OCI-LY1 (cell line): Measurements from ENCODE around the gene ELL.
A peak's percentile ranks its signal among the peaks of the same experiment; 100 is the strongest.

Experiments
- H2AFZ ChIP-seq: fragments of 200-600 bp; sonication (generic), shearing (Covaris generic); 2 replicates; pipeline ENCODE4 v1.6.0; 2014; ENCODE audit warnings: antibody characterized with exemption, mild to moderate bottlenecking, low read length
- H3F3A ChIP-seq: fragments of 200-600 bp; sonication (generic), shearing (Covaris generic); 2 replicates; pipeline ENCODE4 v1.6.0; 2014; ENCODE audit warnings: mild to moderate bottlenecking, antibody characterized with exemption, low read length, moderate library complexity; ENCODE audit not compliant: insufficient read depth
- H3K27ac ChIP-seq: fragments of 200-600 bp; sonication (generic); 2 replicates; pipeline ENCODE4 v1.5.1; 2014; ENCODE audit warnings: low read length, mixed run types, mild to moderate bottlenecking, low read depth; ENCODE audit not compliant: poor library complexity, severe bottlenecking
- H3K27me3 ChIP-seq: fragments of 200-600 bp; sonication (generic); 2 replicates; pipeline ENCODE4 v1.6.0; 2014; ENCODE audit warnings: antibody characterized with exemption, mild to moderate bottlenecking, low read length, moderate library complexity; ENCODE audit not compliant: insufficient read depth
- H3K36me3 ChIP-seq: fragments of 200-600 bp; sonication (generic); 2 replicates; pipeline ENCODE4 v1.6.1; 2014; ENCODE audit warnings: mild to moderate bottlenecking, antibody characterized with exemption, low read length, moderate library complexity, mixed read lengths; ENCODE audit not compliant: insufficient read depth
- H3K4me1 ChIP-seq: fragments of 200-600 bp; sonication (generic); 2 replicates; pipeline ENCODE4 v1.5.1; 2014; ENCODE audit warnings: mild to moderate bottlenecking, low read length, moderate library complexity; ENCODE audit not compliant: insufficient read depth, severe bottlenecking
- H3K4me2 ChIP-seq: fragments of 200-600 bp; sonication (generic), shearing (Covaris generic); 2 replicates; pipeline ENCODE4 v1.6.1; 2014; ENCODE audit warnings: low read length
- H3K4me3 ChIP-seq: fragments of 200-600 bp; sonication (generic); 2 replicates; pipeline ENCODE4 v1.5.1; 2014; ENCODE audit warnings: low read length, low read depth, mild to moderate bottlenecking, mixed read lengths; ENCODE audit not compliant: poor library complexity, severe bottlenecking
- H3K79me2 ChIP-seq: fragments of 200-600 bp; shearing (Covaris generic); 2 replicates; pipeline ENCODE4 v1.6.1; 2016; ENCODE audit warnings: mixed run types, low read length, mixed read lengths; ENCODE audit not compliant: insufficient read depth
- H3K9ac ChIP-seq: fragments of 200-600 bp; sonication (generic), shearing (Covaris generic); 2 replicates; pipeline ENCODE4 v1.6.1; 2014; ENCODE audit warnings: mild to moderate bottlenecking, low read length, mixed read lengths
- H3K9me2 ChIP-seq: fragments of 200-600 bp; sonication (generic), shearing (Covaris generic); 2 replicates; pipeline ENCODE4 v1.6.1; 2014; ENCODE audit warnings: low read depth, mild to moderate bottlenecking, low read length, mixed read lengths
- H3K9me3 ChIP-seq: fragments of 200-600 bp; shearing (Covaris generic); 2 replicates; pipeline ENCODE4 v1.6.1; 2014; ENCODE audit warnings: low read length, mixed read lengths
- H4K20me1 ChIP-seq: fragments of 200-600 bp; sonication (generic), shearing (Covaris generic); 2 replicates; pipeline ENCODE4 v1.6.0; 2016; ENCODE audit warnings: mild to moderate bottlenecking, low read length; ENCODE audit not compliant: insufficient read depth
- EZH2 ChIP-seq: fragments of 200-600 bp; sonication (generic), shearing (Covaris generic); IDR thresholded peaks from 2 replicates; pipeline ENCODE4 v1.8.0; 2017; ENCODE audit warnings: borderline replicate concordance, mixed run types, mild to moderate bottlenecking, antibody characterized with exemption, low read length, moderate library complexity, mixed read lengths
- TF ChIP-seq, protein P1 (sequence below): fragments of 200-600 bp; sonication (generic), shearing (Covaris generic); IDR thresholded peaks from 2 replicates; pipeline ENCODE4 v1.5.1; 2017; ENCODE audit warnings: mild to moderate bottlenecking, antibody characterized with exemption, low read length, moderate library complexity, mixed read lengths

The ELL gene

GRCh38 chr19:18430417-18431144, 91.3 kb downstream of the ELL start:
- no peak overlapping the region for H3K27ac ChIP-seq
- H3K9me3 ChIP-seq, result no peaks in the 10 kb centered on the region
- no peaks in the 10 kb centered on the region for H3F3A ChIP-seq
- H2AFZ ChIP-seq, result no peak overlapping the region
- no peak overlapping the region for H3K9ac ChIP-seq
- no peaks in the 10 kb centered on the region for H3K79me2 ChIP-seq
- no peaks in the 10 kb centered on the region for H3K9me2 ChIP-seq
- no peaks in the 10 kb centered on the region; the same call in 1 of the 2 replicates for H3K27me3 ChIP-seq
- TF ChIP-seq, protein P1, sequence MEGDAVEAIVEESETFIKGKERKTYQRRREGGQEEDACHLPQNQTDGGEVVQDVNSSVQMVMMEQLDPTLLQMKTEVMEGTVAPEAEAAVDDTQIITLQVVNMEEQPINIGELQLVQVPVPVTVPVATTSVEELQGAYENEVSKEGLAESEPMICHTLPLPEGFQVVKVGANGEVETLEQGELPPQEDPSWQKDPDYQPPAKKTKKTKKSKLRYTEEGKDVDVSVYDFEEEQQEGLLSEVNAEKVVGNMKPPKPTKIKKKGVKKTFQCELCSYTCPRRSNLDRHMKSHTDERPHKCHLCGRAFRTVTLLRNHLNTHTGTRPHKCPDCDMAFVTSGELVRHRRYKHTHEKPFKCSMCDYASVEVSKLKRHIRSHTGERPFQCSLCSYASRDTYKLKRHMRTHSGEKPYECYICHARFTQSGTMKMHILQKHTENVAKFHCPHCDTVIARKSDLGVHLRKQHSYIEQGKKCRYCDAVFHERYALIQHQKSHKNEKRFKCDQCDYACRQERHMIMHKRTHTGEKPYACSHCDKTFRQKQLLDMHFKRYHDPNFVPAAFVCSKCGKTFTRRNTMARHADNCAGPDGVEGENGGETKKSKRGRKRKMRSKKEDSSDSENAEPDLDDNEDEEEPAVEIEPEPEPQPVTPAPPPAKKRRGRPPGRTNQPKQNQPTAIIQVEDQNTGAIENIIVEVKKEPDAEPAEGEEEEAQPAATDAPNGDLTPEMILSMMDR, result no peak
- no peak for TF ChIP-seq EZH2
- H3K4me1 ChIP-seq, result peaks cover 24% of the 10 kb centered on the region
- no peak overlapping the region for H3K4me2 ChIP-seq
- no peaks in the 10 kb centered on the region for H4K20me1 ChIP-seq
- no peaks in the 10 kb centered on the region for H3K36me3 ChIP-seq
- H3K4me3 ChIP-seq, result no peak overlapping the region

DNA sequence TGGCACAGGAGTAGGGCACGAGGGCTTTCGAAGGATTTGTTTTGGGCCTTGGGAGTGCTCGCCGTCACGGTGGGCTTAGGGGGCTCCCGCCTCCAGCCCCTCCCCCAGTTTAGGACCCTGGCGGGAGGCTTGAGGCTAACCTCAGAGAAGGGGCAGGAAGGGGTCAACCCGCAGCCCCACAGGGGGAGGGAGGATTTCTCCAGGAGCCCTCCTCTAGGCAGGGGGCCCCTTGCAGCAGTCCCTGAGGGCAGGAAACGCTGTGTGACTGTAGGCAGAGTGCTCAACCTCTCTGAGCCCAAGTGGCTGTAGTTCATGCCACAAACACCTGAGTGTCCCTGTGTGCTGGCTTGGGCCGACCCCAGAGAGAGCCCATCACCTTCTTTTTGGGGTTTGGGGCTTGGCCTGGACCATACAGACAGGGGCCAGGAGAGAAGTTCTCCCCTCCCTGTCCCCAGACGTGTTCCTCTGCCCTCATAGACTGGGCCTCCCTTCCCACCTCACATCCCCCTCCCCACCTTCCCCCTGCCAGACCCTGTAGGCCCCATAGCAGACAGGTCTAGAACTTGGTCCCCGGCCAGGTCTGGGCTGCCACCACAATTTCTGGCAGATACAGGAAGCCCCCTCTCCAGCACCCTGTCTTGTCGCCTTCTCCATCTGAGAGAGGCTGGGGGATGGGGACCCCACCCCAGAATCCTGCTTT, 92.0 kb downstream of the ELL start:
- Histone ChIP-seq H3F3A (no peaks in the 10 kb centered on the region), H2AFZ (no peak overlapping the region), H3K36me3 (no peaks in the 10 kb centered on the region), H3K27ac (no peak overlapping the region), H3K79me2 (no peaks in the 10 kb centered on the region), H3K4me2 (peak overlapping the region; percentile 66), H3K9me3 (no peaks in the 10 kb centered on the region), H3K9ac (no peak overlapping the region), H3K27me3 (no peaks in the 10 kb centered on the region; the same call in 1 of the 2 replicates), H3K4me1 (peaks cover 24% of the 10 kb centered on the region), H3K9me2 (no peaks in the 10 kb centered on the region), H3K4me3 (peak overlapping the region; percentile 52), H4K20me1 (no peaks in the 10 kb centered on the region)
- TF ChIP-seq, protein P1, result no peak
- no peak for TF ChIP-seq EZH2

- H3K4me3 ChIP-seq, result peak overlapping the region; percentile 52
- no peaks in the 10 kb centered on the region for H4K20me1 ChIP-seq
- H3K27ac ChIP-seq, result no peak overlapping the region
- no peak for TF ChIP-seq EZH2
- TF ChIP-seq, protein P1, result no peak
- no peak overlapping the region for H2AFZ ChIP-seq
- H3K36me3 ChIP-seq, result no peaks in the 10 kb centered on the region
- H3F3A ChIP-seq, result no peaks in the 10 kb centered on the region
- peak overlapping the region; percentile 66 for H3K4me2 ChIP-seq
- no peaks in the 10 kb centered on the region for H3K9me2 ChIP-seq
- H3K79me2 ChIP-seq, result no peaks in the 10 kb centered on the region
- no peak overlapping the region for H3K9ac ChIP-seq
- H3K27me3 ChIP-seq, result no peaks in the 10 kb centered on the region; the same call in 1 of the 2 replicates
- no peaks in the 10 kb centered on the region for H3K9me3 ChIP-seq
- peaks cover 24% of the 10 kb centered on the region for H3K4me1 ChIP-seq
These were observed 92.8 kb downstream of the ELL start for GRCh38 chr19:18428787-18429674.
